Stimulated activated CD8-positive, alpha-beta memory T cell treated with anti-CD3 and anti-CD28 coated beads, Interleukin-7, amount 100 ng/mL, for 4 hours (primary cell): ENCODE data around the gene KIF3B.
"Not testable (repeated sequence)": the region's sequence is repeated elsewhere in the genome, so short reads cannot be mapped to it uniquely, and the experiment has no call there.

Source experiments
- DNase-seq, 2 donors: peaks; one replicate each; pipeline ENCODE4 v3.0.0-alpha.2; 2020; ENCODE audit warnings: low read depth in 2 of 2

Gene KIF3B

GRCh38 chr20:32248043-32248442, 29.4 kb upstream of the KIF3B start:
- no peak for DNase-seq

- peak in 1 of 2 donors; percentile 25 for DNase-seq
Measured at GRCh38 chr20:32249030-32249738, 28.3 kb upstream of the KIF3B start.

- no peak for DNase-seq
Measured at GRCh38 chr20:32251470-32251869, 26.0 kb upstream of the KIF3B start.

- DNase-seq, result peak; percentile 68 to 83
Measured at GRCh38 chr20:32252189-32252588, 25.3 kb upstream of the KIF3B start.

GRCh38 chr20:32260973-32261372, 16.5 kb upstream of the KIF3B start:
- not testable (repeated sequence) for DNase-seq

- DNase-seq, result no peak
Measured at GRCh38 chr20:32261644-32262043, 15.8 kb upstream of the KIF3B start.

GRCh38 chr20:32263398-32263954, 14.0 kb upstream of the KIF3B start:
- DNase-seq, result no peak

GRCh38 chr20:32271620-32272019, 5.8 kb upstream of the KIF3B start:
- no peak for DNase-seq

- no peak for DNase-seq
Measured at GRCh38 chr20:32274359-32274758, 3.1 kb upstream of the KIF3B start.

- DNase-seq, result not testable (repeated sequence)
Measured at GRCh38 chr20:32275163-32275562, 2.3 kb upstream of the KIF3B start.

- DNase-seq, result no peak
Measured at GRCh38 chr20:32278199-32278643, 770 bp downstream of the KIF3B start.

- no peak for DNase-seq
Measured at GRCh38 chr20:32281711-32282110, 4.3 kb downstream of the KIF3B start.

GRCh38 chr20:32282461-32282860, 5.0 kb downstream of the KIF3B start:
- DNase-seq, result no peak

GRCh38 chr20:32285082-32285620, 7.7 kb downstream of the KIF3B start:
- no peak for DNase-seq

- no peak for DNase-seq
Measured at GRCh38 chr20:32285621-32286371, 8.3 kb downstream of the KIF3B start.

- no peak for DNase-seq
Measured at GRCh38 chr20:32287231-32287638, 9.8 kb downstream of the KIF3B start.

- DNase-seq, result no peak
Measured at GRCh38 chr20:32288225-32288849, 10.9 kb downstream of the KIF3B start.

- DNase-seq, result not testable (repeated sequence)
Measured at GRCh38 chr20:32289299-32289660, 11.8 kb downstream of the KIF3B start.

- DNase-seq, result no peak
Measured at GRCh38 chr20:32289661-32290431, 12.4 kb downstream of the KIF3B start.

- DNase-seq, result no peak
Measured at GRCh38 chr20:32291166-32291565, 13.7 kb downstream of the KIF3B start.

GRCh38 chr20:32292548-32292947, 15.1 kb downstream of the KIF3B start:
- DNase-seq, result no peak
